HG03521 (cell line): ENCODE results near the gene LTB4R.
"Not testable (repeated sequence)": the region's sequence is repeated elsewhere in the genome, so short reads cannot be mapped to it uniquely, and the experiment has no call there.

Experiments used
- ATAC-seq: cut with Tn5 transposase; IDR thresholded peaks from one replicate; pipeline ENCODE4 v1.9.1; 2021; ENCODE audit warnings: mild to moderate bottlenecking, moderate library complexity; ENCODE audit not compliant: unreplicated experiment

Gene LTB4R

DNA sequence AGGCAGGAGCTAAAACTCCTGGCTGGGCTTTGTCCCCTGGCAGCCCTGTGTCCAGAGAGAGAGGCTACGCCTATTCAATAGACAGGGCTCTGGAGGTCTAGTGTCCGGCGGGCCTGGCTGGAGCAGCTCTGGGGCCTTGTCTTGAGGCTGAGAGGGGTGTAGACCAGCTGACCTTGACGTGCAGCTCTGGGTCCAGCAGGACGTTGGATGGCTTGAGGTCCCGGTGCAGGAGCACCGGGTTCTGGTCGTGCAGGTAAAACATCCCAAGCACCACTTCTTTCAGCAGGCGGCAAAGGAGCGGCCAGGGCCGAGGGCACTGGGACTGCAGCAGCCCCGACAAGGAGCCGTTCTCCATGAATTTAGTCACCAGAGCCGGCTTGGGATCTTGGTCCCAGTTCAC, 27.5 kb downstream of the LTB4R start:
- no peak for ATAC-seq

DNA sequence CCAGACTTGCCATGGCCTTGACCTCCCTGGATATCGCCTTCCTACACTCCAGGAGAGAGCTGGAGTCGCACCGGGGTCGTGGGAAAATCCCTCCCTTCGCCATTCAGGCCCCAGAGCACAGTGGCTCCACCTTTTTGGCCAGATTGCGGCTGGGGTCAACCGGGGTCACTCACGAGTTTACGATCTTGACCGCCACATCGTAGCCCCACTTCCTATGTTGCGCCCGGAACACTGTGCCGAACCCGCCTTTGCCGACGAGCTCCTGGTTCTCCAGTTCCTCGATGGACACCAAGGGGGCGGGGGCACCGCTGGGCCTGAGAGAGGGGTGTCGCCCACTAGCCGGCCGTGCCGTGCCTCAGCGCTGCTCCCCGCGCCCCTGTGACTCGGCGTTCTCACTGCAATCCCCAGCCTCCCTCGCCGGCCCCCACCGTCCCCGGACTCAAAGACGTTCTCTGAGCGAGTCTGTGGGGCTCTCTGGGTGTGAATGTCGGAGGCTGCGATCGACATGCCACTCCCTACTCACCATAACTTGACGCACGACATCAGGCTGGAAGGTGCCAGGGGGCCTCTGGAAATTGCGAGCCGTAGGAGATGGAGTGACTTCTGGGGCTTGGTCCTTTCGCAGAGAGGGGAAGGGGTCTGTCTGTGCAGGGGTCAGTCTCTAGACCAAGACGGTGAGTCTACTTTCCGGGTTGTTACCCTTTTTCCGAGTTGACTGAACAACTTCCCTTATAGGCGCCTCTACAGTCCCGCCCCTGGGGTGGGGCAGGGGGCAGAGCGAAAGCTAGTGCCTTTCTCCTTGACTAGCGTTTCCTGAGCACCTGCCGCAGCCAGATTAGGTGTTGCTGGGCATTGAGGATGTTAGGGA, 28.2 kb downstream of the LTB4R start, which contains the start of gene RIPK3:
Gene RIPK3, minus strand, starts transcription at position 708 of the 868 bp plus-strand sequence. Its CDS starts 165 bp downstream, at position 543.
- ATAC-seq, result peak; percentile 75

DNA sequence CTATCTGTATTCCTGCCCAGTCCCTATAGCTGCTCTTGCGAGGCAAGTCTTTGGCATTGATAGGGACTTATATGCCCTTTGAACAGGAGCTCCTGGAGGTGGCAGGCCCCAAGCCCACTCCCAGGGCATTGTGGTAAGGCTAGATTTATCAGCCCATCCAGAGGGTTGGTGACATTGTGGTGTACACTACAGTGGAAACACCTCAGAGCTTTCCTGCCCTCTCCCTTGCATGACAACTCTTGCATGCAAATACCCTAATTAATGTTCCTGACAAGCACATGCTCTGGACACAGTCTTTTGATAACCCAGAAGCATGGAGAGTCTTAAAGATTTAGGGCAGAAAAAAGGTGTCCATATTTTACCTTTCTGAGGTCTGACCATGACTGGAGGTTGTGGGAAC, 29.3 kb downstream of the LTB4R start:
- no peak for ATAC-seq

DNA sequence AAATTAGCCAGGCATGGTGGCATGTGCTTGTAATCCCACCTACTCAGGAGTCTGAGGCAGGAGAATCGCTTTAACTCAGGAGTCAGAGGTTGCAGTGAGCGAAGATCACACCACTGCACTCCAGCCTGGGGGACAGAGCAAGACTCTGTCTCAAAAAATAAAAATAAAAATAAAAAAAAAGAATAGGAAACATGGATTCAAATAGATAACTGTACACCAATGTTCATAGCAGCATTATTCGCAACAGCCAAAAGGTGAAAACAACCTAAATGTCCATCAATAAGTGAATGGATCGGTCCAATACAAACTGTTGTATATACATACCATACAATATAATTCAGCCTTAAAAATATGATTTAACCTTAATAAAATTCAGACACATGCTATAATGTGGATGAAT, 31.6 kb downstream of the LTB4R start:
- no peak for ATAC-seq

DNA sequence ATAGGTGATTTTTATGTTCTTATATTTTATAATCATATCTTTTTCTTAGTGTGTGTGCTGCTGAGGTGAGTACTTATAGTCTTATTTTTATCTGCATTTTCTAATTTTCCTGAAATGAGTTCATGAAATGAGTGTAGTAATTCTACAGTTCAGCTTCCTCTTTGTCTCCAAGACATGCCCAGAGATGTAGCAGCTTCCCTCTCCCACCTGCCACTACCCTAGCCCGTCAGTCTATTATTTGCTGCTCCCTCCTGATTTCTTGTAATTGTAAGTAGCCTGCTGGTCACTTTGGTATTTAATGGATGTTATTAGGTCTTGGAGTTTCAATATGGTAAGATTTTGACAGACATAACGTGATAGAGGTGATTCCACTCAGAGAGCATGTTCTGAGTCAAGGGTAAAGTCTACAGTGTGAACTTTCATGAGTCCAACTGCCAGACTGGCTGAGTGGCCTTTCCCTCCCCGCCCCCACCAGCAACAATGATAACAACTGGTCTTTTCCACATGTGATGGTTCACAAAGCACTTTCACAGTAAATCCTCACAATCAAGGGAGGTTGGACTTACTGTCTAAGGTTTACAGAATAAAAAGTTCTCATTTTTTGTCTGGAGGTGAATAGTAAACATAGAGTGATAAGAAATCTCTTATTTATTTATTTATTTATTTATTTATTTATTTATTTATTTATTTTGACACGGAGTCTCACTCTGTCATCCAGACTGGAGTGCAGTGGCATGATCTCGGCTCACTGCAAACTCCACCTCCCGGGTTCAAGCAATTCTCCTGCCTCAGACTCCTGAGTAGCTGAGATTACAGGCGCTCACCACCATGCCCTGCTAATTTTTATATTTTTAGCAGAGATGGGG, 32.7 kb downstream of the LTB4R start:
- no peak for ATAC-seq

DNA sequence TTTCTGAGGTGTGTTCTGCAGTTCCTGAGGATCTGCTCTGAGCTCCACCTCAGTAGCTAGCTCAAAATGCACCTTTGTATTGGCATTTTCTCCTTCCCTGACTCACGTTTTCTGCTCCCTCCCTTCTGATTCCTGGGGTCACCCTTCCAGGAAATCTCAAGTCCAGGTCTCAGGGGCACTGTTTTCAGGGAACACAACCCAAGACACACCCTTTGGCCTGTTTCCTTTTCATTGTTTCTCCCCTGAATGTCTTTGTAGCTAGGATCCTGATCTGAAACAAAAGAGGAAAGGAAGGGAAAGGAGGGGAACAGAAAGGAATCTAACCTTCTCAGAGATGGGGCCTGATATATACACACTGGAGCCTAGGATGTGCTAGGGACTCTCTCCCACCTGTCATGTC, 35.8 kb downstream of the LTB4R start:
- ATAC-seq, result no peak

DNA sequence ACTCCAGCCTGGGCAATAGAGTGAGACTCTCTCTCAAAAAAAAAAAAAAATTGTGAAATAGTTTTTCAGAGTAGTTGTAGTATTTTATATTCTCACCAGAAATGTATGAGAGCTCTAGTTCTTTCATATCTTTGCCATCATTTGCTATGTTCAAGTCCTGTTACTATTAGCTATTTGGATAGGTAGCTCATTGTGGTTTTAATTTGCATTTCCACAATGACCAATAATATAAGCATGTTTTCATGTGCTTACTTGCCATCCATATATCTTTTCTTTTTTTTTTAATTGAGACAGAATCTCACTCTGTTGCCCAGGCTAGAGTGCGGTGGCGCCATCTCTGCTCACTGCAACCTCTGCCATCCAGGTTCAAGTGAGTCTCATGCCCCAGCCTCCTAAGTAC, 36.9 kb downstream of the LTB4R start:
- no peak for ATAC-seq

DNA sequence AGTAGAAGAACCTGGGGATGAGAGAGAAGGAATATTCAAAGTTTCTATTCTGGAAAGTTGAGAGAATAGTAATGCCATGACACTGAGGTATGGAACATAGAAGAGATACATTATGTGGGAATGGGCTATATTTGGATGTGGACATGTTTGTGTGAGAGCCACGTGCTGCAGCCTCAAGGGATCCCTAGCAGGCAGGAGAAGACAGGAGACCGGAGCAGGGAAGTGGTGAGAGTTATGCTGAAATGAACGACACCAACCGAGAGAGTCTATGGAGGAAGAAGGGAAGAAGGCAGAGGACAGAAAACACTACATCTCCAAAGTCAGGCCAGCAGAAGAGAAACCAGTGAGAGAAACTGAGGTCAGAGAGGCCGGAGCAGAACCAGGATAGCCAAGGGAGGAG, 38.4 kb downstream of the LTB4R start:
- ATAC-seq, result no peak

DNA sequence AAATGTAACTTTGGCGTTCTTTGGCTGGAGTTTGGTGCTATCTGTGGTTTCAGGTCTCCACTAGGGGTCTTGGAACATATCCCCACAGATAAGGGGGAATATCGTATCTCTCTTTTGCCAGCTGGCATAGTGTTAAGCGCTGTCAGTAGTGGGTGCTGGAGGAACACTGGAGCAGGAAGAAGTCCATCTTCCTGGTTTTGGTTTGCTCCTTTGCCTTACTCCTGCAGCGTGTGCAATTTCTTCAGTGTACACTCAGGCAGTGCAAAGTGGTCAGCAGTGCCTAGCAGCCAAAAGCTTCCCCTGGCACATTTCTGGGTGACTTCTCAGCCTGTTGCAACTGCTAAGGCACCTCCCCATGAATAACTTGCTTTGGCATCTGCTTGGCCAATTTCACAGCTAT, 40.2 kb downstream of the LTB4R start:
- no peak for ATAC-seq

DNA sequence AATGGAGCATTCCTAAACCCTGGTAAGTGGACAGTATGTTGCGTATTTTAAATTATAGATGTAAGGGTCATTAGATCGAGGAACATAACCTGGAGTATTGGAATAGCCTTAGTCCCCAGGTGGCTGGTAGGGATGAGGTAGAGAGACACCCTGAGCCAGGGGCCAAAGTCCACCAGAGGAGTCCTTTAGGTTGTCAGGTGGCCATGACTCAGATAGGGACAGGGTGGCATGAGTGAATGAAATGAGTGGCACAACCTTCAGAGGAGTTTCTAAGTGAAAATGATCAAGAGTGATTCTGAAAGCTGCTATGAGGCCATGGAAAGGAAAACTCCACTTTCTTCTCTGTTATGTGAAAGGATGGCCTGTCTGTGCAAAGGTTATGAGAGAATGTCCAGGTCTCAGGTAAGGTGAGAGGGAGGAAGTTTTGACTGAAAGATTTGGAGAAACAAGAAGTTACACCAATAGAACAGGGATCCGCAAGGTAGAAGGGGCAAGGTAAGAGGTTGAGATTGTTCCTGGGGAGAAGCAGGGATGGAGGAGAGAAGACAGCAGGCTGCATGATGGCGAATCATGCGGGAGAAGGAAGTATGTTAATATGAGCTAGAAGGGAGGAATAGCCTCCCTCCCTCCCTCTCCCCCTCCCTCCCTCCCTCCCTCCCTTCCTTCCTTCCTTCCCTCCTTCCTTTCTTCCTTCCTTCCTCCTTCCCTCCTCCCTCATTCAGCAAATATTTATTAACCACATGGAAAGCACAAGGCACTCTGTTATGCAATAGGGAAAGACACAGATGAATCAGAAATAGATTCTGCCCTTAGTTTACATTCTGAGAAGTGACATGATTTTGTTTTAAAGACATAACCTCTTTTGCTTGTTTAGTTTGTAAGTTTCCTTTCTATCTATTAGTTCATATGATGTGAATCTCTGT, 42.5 kb downstream of the LTB4R start:
- no peak for ATAC-seq

DNA sequence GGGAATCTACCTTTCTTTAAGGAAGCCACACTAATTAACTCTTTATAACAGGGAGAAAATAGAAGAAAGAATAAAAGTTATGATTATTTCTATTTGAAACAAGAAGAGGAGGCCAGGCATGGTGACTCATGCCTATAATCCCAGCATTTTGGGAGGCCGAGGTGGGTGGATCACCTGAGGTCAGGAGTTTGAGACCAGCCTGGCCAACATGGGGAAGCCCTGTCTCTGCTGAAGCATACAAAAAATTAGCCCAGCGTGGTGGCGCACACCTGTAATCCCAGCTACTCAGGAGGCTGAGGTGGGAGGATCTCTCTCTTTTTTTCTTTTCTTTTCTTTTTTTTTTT, 43.2 kb downstream of the LTB4R start:
- not testable (repeated sequence) for ATAC-seq

DNA sequence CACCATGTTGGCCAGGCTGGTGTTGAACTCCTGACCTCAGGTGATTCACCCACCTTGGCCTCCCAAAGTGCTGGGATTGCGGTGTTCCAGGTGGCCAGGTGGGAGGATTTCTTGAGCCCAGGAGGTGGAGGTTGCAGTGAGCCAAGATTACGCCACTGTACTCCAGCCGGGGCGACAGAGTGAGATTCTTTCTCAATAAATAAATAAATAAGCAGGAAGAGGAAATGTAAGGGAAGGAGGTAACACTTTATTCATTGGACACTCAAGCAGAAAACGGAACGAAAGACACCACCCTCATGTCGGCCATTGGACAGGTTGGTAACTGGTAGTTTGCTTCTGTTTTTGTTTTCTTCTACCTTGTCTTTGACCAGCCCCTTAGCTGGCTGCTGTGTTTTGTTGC, 43.7 kb downstream of the LTB4R start:
- ATAC-seq, result no peak

DNA sequence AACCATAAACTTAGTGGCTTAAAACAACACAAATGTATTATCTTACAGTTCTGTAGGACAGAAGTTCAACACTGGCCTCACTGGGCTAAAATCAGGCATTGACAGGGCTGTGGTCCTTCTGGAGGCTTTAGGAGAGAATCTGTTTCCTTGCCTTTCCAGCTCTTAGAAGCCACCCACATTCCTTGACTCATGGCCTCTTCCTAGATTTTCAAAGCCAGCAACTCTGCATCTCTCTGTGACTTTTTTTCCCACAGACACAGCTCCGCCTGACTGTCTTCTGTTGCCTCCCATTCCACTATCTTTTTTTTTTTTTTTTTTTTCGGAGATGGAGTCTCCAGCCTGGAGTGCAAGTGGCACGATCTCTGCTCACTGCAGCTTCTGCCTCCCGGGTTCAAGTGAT, 44.9 kb downstream of the LTB4R start:
- no peak for ATAC-seq

DNA sequence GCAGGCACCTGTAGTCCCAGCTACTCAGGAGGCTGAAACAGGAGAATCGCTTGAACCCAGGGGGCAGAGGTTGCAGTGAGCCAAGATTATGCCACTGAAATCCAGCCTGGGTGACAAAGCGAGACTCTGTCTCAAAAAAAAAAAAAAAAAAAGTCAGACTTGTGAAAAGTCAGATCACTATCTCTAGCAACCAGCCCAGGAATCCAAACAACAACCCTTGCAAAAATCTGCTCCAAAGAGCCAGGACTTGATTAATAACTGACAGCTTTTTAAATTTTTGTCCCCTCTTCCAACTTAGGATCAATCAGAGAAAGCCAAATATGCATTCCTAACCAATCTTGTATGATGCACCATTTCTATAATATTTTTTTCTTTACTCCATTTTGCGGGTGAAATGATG, 49.0 kb downstream of the LTB4R start:
- ATAC-seq, result no peak

DNA sequence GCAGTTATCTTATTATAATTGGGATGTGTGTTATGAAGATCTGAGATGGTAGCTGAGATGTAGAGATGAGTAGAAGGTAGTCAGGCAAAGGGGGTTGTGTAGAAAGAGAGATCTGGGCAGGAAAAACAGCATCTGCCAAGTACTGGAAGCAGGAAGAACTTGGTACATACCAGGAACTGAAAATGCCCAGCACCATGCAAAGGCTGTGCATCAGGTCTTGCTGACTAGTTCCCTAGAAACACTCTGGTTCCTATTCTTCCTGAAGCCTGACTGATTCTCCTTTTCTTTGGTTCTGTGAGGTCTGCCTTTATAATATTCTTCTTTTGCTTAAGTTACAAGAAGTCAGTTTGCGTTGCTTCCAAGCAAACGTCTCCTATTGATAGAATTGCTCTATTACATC, 50.0 kb downstream of the LTB4R start:
- no peak for ATAC-seq

DNA sequence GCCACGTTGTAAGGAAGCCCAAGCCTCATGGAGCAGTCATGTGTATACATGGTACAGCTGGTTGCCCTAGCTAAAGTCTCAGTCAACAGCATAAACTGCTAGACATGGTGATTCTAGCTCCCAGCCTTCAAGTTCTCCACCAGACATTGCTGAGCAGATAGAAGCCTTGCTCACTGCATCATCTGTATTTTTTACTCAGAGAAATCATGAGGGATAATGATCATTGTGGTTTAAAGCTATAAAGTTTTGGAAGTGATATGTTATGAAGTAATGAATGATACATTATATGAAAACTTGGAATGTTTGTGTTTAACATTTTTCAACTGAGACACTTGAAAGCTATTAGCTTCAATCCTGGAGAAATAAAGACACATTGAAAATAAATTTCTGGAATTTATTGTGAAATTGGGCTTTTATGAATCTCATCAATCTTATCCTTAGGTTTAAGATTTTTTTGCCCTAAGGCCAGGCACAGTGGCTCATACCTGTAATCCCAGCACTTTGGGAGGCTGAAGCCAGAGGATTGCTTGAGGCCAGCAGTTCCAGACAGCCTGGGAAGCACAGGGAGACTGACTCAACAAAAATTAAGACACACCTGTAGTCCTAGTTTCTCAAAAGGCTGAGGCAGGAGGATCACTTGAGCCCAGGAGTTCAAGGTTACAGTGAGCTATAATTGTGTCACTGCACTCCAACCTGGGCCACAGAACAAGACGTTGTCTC, 51.1 kb downstream of the LTB4R start:
- no peak for ATAC-seq

DNA sequence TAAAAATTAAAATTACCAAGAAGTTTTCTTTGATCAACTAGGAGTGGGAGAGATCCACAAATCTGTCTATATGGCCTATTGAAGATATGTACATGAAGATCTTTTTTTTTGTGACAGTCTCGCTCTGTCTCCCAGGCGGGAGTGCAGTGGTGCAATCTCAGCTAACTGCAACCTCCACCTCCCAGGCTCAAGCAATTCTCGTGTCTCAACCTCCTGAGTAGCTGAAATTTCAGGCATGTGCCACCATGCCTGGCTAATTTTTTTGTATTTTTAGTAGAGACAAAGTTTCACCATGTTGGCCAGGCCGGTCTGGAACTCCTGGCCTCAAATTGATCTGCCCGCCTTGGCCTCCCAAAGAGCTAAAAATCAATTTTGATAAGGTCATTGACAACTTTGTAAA, 52.1 kb downstream of the LTB4R start:
- ATAC-seq, result no peak

DNA sequence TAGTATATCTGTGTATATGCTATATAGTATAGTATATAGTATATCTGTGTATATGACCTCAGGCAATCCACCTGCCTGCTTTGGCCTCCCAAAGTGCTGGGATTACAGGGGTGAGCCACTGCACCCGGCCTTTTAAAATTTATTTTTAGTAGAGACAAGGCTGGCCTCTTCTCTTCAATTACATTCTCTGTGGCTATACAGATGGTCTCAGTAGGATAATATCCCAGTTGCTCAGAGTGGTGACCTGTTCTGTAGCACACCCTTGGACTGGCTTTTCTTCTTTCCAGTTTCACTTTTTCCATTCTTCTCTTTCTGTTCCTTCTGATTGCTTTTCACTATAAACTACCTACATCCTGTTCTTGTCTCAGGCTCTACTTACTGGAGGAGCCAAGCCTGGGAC, 53.5 kb downstream of the LTB4R start:
- no peak for ATAC-seq

DNA sequence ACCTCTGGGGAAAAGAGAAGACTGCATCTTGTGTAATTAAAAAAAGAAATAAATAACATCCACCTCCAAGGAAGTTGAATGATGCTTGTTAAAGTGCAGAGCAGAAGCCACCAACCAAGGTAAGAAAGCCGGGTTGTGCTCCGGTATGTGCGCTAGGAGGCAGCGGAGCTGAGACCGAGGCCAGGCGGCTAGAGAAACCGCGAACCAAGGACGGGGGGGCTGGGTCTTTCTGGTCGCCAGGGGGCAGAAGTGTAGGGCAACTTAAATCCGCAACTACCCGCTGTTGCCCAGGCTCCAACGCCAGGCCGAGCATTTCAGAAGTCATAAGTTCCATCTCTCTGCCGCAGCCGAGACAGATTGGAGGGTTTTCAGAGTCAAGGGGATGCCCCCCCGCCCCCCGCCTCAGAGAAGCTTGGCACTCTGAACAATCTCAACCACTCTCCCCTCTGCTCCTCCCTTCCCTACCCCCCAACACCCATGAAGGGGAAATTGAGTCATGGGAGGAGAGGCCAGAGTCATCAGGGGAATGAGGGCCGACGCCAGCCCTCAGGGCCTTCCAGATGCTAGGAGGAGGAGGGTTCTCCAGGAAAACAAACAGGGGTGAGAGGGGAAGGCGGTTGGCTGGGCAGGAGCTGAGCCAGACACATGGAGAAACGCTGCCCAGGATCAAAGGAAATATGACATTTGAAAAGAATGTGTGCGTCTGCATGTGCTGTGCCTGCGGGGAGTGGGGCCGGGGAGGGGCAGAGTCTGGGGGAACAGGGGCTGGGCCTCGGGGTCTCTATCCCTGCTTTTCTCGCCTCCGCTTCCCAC, 54.5 kb downstream of the LTB4R start:
- peak; percentile 38 for ATAC-seq

DNA sequence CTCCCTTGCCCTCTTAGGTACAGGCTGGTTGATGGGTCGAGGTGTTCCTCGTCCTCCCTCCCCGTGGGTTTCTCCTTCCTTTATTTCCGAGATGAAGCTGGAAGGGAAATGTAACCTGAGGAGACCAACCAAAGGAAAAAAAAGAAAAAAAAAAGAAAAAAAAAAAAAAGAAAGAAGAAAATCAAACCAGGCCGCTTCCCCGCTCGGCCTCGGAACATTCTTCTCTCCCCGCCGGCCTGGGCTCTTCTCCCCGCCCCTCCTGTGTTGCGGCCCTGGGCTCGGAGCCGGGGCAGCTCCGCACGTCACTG, 55.1 kb downstream of the LTB4R start:
- no peak for ATAC-seq
